SU-DHL-6 (cell line): ENCODE measurements around the gene OR5A1.

Source experiments
- H2AFZ ChIP-seq: fragments of 200-600 bp; sonication (generic); 2 replicates; pipeline ENCODE4 v1.6.1; 2014; ENCODE audit warnings: low read depth, mild to moderate bottlenecking, moderate library complexity, mixed read lengths, antibody characterized with exemption, low read length; ENCODE audit not compliant: severe bottlenecking
- H3F3A ChIP-seq: fragments of 200-600 bp; shearing (Covaris generic); 2 replicates; pipeline ENCODE4 v1.6.0; 2016; ENCODE audit warnings: antibody characterized with exemption, mild to moderate bottlenecking; ENCODE audit not compliant: insufficient read depth
- H3K27ac ChIP-seq: fragments of 200-600 bp; sonication (generic); 2 replicates; pipeline ENCODE4 v1.5.1; 2016; ENCODE audit warnings: low read depth, mild to moderate bottlenecking, low read length, moderate library complexity, mixed read lengths
- H3K27me3 ChIP-seq: fragments of 200-600 bp; sonication (generic), shearing (Covaris generic); 2 replicates; pipeline ENCODE4 v1.6.0; 2014; ENCODE audit warnings: mild to moderate bottlenecking, low read length
- H3K36me3 ChIP-seq: fragments of 200-600 bp; sonication (generic); 2 replicates; pipeline ENCODE4 v1.6.1; 2014; ENCODE audit warnings: mild to moderate bottlenecking, low read length, mixed read lengths
- H3K4me2 ChIP-seq: fragments of 300-600, 200-600 bp; shearing (Covaris generic), sonication (generic); 2 replicates; pipeline ENCODE4 v1.6.0; 2014; ENCODE audit warnings: low read length, low read depth, mild to moderate bottlenecking; ENCODE audit not compliant: poor library complexity, severe bottlenecking
- H3K4me3 ChIP-seq: fragments of 200-600 bp; sonication (generic); 2 replicates; pipeline ENCODE4 v1.5.1; 2014; ENCODE audit warnings: antibody characterized with exemption, low read length, mild to moderate bottlenecking, mixed read lengths; ENCODE audit not compliant: insufficient read depth, poor library complexity, severe bottlenecking
- H3K79me2 ChIP-seq: fragments of 200-600 bp; sonication (generic); 2 replicates; pipeline ENCODE4 v1.6.1; 2014; ENCODE audit warnings: mild to moderate bottlenecking, low read length, moderate library complexity; ENCODE audit not compliant: insufficient read depth
- H3K9ac ChIP-seq: fragments of 200-600 bp; sonication (generic); 2 replicates; pipeline ENCODE4 v1.7.0; 2014; ENCODE audit warnings: mild to moderate bottlenecking, low read length
- H3K9me2 ChIP-seq: fragments of 200-600 bp; sonication (generic); replicated peaks from 2 replicates; pipeline ENCODE4 v1.6.1; 2014; ENCODE audit warnings: low read length; ENCODE audit not compliant: insufficient read depth
- H3K9me3 ChIP-seq: fragments of 200-600 bp; sonication (generic); 2 replicates; pipeline ENCODE4 v1.6.1; 2014; ENCODE audit warnings: low read length, mixed read lengths; ENCODE audit not compliant: insufficient read depth
- H4K20me1 ChIP-seq: fragments of 200-600 bp; sonication (generic); 2 replicates; pipeline ENCODE4 v1.6.1; 2014; ENCODE audit warnings: low read depth, mild to moderate bottlenecking, antibody characterized with exemption, low read length, moderate library complexity, mixed read lengths
- CTCF ChIP-seq: fragments of 200-600 bp; sonication (generic); IDR thresholded peaks from one replicate; pipeline ENCODE4 v1.5.1; 2017; ENCODE audit warnings: antibody characterized with exemption, mild to moderate bottlenecking, low read length, moderate library complexity; ENCODE audit not compliant: insufficient read depth, poor library complexity, severe bottlenecking
- EZH2phosphoT487 ChIP-seq: fragments of 200-600 bp; sonication (generic), shearing (Covaris generic); conservative IDR thresholded peaks from 2 replicates; pipeline ENCODE4 v1.6.1; 2018; ENCODE audit warnings: mild to moderate bottlenecking, antibody characterized with exemption, low read length, moderate library complexity, mixed read lengths

The OR5A1 gene

GRCh38 chr11:59418156-59418555, 18.1 kb upstream of the OR5A1 start:
- H3K36me3 ChIP-seq = no peaks in the 10 kb centered on the region
- no peaks in the 10 kb centered on the region for H3K79me2 ChIP-seq
- H3K27me3 ChIP-seq = no peaks in the 10 kb centered on the region
- no peaks in the 10 kb centered on the region for H3K9me3 ChIP-seq
- H4K20me1 ChIP-seq = no peaks in the 10 kb centered on the region
- H3K9me2 ChIP-seq = no peaks in the 10 kb centered on the region
- TF ChIP-seq CTCF = no peak
- TF ChIP-seq EZH2phosphoT487 = no peak
- H2AFZ ChIP-seq = no peak overlapping the region
- H3K27ac ChIP-seq = no peak overlapping the region
- no peak overlapping the region for H3K4me2 ChIP-seq
- H3K4me3 ChIP-seq = no peak overlapping the region
- H3F3A ChIP-seq = no peaks in the 10 kb centered on the region
- H3K9ac ChIP-seq = no peak overlapping the region

- Histone ChIP-seq H3K4me2 (no peak overlapping the region), H3K9me2 (no peaks in the 10 kb centered on the region), H3K27ac (no peak overlapping the region), H3K9me3 (no peaks in the 10 kb centered on the region), H4K20me1 (no peaks in the 10 kb centered on the region), H3K4me3 (no peak overlapping the region), H3K27me3 (no peaks in the 10 kb centered on the region), H3K9ac (no peak overlapping the region), H3F3A (no peaks in the 10 kb centered on the region), H3K36me3 (no peaks in the 10 kb centered on the region), H3K79me2 (no peaks in the 10 kb centered on the region), H2AFZ (no peak overlapping the region)
- TF ChIP-seq EZH2phosphoT487 (no peak), CTCF (no peak)
Measured at GRCh38 chr11:59423835-59424234, 12.4 kb upstream of the OR5A1 start.

- Histone ChIP-seq H3K9me3 (no peaks in the 10 kb centered on the region), H3K79me2 (no peaks in the 10 kb centered on the region), H3K4me3 (no peak overlapping the region), H2AFZ (no peak overlapping the region), H4K20me1 (no peaks in the 10 kb centered on the region), H3K9me2 (no peaks in the 10 kb centered on the region), H3K4me2 (no peak overlapping the region), H3K9ac (no peak overlapping the region), H3K27ac (no peak overlapping the region), H3K36me3 (no peaks in the 10 kb centered on the region), H3F3A (no peaks in the 10 kb centered on the region), H3K27me3 (no peaks in the 10 kb centered on the region)
- TF ChIP-seq EZH2phosphoT487 = no peak
Measured at GRCh38 chr11:59425131-59425530, 11.1 kb upstream of the OR5A1 start.

GRCh38 chr11:59426361-59427067, 9.8 kb upstream of the OR5A1 start, which contains the start of gene OR5A2:
TSS of gene OR5A2 (minus strand) at chr11:59426413. CDS start at chr11:59422953, 3,460 bp downstream.
- H3K9me2 ChIP-seq = no peaks in the 10 kb centered on the region
- no peak within 1 kb of the TSS for H3K4me3 ChIP-seq
- no peak within 1 kb of the TSS for H2AFZ ChIP-seq
- no peak within 1 kb of the TSS for H3K27ac ChIP-seq
- H4K20me1 ChIP-seq = no peaks in the 10 kb centered on the region
- H3K79me2 ChIP-seq = no peaks in the 10 kb centered on the region
- H3K4me2 ChIP-seq = no peak within 1 kb of the TSS
- TF ChIP-seq CTCF = no peak
- no peak for TF ChIP-seq EZH2phosphoT487
- no peaks in the 10 kb centered on the region for H3K27me3 ChIP-seq
- no peaks in the 10 kb centered on the region for H3K9me3 ChIP-seq
- H3F3A ChIP-seq = no peaks in the 10 kb centered on the region
- no peaks in the 10 kb centered on the region for H3K36me3 ChIP-seq
- H3K9ac ChIP-seq = no peak within 1 kb of the TSS
